ENCODE results near the gene NTMT1. TPM values are rescaled to one million over a fixed set of nuclear protein-coding genes. Genes with fewer than 3 reads are reported as not detected.
"Not testable (repeated sequence)": the region's sequence is repeated elsewhere in the genome, so short reads cannot be mapped to it uniquely, and the experiment has no call there.

Gene NTMT1
- total RNA-seq, 3 donors from 2014 or later: 22.0 to 32.0 (median 26.2) TPM

DNA sequence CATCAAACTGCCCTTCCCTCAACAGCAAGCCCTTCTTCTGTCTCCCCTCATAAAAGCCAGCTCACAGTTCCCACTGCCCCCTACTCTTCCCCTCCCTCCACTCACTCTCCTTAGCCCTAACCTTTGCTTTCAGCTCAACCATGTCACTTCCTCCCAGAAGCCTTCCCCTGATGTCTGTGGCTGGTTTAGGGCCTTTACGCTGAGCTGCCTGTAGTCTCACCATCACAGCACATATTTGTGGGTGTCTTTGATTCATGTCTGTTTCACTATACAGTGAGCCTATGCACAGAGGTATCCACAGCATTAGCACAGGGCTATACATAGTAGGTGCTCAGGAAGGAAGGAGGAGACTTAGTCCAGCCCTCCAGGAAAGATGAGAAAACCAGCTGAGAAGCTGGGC, 39.7 kb upstream of the NTMT1 start:
- Histone ChIP-seq H3K4me1 (ENCODE audit: low read depth) (peaks cover 3% of the 10 kb centered on the region), H3K36me3 (ENCODE audit: low read depth) (no peaks in the 10 kb centered on the region), H3K4me3 (no peak overlapping the region), H3K9me3 (no peaks in the 10 kb centered on the region)
- intact Hi-C loops (cut with DNase I, micrococcal nuclease): no loop called here
- ATAC-seq (no peak), DNase-seq (no peak)
- TF ChIP-seq, protein P1, sequence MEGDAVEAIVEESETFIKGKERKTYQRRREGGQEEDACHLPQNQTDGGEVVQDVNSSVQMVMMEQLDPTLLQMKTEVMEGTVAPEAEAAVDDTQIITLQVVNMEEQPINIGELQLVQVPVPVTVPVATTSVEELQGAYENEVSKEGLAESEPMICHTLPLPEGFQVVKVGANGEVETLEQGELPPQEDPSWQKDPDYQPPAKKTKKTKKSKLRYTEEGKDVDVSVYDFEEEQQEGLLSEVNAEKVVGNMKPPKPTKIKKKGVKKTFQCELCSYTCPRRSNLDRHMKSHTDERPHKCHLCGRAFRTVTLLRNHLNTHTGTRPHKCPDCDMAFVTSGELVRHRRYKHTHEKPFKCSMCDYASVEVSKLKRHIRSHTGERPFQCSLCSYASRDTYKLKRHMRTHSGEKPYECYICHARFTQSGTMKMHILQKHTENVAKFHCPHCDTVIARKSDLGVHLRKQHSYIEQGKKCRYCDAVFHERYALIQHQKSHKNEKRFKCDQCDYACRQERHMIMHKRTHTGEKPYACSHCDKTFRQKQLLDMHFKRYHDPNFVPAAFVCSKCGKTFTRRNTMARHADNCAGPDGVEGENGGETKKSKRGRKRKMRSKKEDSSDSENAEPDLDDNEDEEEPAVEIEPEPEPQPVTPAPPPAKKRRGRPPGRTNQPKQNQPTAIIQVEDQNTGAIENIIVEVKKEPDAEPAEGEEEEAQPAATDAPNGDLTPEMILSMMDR (IDR thresholded peaks at IDR 0.05): no peak

DNA sequence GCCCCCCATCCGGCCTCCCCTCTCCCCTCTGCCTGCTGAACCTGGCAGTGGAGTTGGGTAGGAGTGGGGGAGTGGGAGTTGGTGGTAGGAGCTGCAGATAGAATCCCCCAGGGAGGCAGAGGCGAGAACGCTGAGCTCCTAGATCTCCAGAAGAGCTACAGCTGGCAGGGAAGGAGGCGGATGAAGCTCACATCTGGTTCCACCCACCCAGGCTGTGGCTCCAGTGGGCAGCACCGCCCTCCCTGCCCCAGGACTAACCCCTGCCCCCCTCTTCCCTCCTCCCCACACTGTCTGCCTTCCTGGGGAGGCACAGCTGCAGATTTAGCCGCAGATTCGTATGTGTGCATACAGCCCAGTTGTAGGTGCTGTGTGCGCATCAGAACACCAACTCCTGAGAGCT, 39.3 kb upstream of the NTMT1 start:
- Histone ChIP-seq H3K9me3 (no peaks in the 10 kb centered on the region), H3K36me3 (ENCODE audit: low read depth) (no peaks in the 10 kb centered on the region), H3K4me1 (ENCODE audit: low read depth) (peaks cover 3% of the 10 kb centered on the region), H3K4me3 (no peak overlapping the region)
- DNase-seq: no peak
- TF ChIP-seq, protein P1 (IDR thresholded peaks at IDR 0.05): no peak
- peak; percentile 13 for ATAC-seq
- intact Hi-C loops (cut with DNase I, micrococcal nuclease): no loop called here

DNA sequence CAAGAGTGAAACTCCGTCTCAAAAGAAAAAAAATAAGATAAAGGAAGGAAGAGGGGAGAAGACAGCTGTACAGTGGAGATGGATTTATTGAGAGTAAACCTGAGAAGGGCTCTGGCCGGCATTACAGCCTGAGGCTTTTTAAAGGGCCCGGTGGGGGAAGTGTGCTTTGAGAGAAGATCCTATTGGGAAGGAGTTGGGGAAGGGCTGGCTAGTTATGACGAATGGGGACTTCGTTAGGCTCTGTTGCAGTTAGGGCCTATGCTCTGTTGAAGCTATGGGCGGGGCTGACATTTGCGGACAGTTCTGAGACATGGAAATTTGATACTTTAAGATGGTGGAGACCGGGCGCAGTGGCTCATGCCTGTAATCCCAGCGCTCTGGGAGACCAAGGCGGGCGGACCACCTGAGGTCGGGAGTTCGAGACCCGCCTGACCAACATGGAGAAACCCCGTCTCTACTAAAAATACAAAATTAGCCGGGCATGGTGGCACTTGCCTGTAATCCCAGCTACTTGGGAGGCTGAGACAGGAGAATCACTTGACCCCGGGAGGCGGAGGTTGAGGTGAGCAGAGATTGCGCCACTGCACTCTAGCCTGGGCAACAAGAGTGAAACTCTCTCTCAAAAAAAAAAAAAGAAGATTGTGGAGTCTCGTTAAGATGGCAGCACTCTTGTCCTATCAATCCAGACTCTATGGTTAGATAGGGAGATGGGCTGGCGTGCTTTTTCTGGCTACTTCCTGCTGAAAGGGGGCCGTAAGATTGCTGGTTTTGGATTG, 38.3 kb upstream of the NTMT1 start:
- intact Hi-C loops (cut with DNase I, micrococcal nuclease): no loop called here

DNA sequence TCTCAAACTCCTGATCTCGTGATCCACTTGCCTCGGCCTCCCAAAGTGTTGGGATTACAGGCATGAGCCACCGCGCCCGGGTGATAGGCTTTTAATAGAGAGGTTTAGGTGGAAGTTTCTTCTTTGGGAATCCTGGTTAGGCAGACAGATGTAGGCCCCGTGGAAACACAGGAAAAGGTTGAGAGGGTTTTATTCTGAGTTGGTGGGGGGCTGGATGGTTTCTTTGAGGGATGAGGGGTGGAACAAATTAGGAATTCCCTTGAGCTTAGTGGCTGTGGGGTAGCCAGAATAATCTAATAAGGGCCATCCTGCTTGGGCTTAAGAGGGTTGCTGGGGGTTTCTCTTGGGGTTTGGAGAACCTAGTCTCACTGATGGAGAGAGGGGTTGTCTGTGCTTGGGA, 35.5 kb upstream of the NTMT1 start:
- Histone ChIP-seq H3K4me3 (no peak overlapping the region), H3K9me3 (no peaks in the 10 kb centered on the region), H3K36me3 (ENCODE audit: low read depth) (no peaks in the 10 kb centered on the region), H3K4me1 (ENCODE audit: low read depth) (peaks cover 3% of the 10 kb centered on the region)
- TF ChIP-seq, protein P1 (IDR thresholded peaks at IDR 0.05): no peak
- DNase-seq (no peak), ATAC-seq (no peak)
- intact Hi-C loops (cut with DNase I, micrococcal nuclease): no loop called here

More for the DNA sequence above, 38.3 kb upstream of the NTMT1 start:
- ATAC-seq (no peak), DNase-seq (peak in 1 of 3 donors; percentile 20)
- Histone ChIP-seq H3K4me3 (no peak overlapping the region), H3K36me3 (ENCODE audit: low read depth) (no peaks in the 10 kb centered on the region), H3K4me1 (ENCODE audit: low read depth) (peaks cover 3% of the 10 kb centered on the region), H3K9me3 (no peaks in the 10 kb centered on the region)
- TF ChIP-seq, protein P1 (IDR thresholded peaks at IDR 0.05): no peak

DNA sequence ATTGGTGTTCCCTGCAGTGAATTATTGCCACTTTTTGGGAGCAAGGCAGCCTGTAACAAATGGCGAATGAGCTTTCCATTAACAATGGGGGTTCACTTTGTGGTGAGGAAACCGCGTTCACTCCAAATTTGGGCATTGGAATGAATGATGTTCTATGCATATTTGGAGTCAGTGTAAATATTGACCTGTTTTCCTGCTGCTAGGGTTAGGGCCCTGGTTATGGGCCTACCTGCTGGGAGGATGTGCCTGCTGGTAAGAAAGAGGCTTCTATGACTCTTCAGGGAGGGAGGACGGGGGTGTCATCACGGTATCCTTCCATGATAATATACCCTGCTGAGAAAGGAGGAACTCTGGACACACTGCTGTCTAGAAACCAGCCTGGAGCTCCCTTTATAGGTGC, 34.0 kb upstream of the NTMT1 start:
- intact Hi-C loops (cut with DNase I, micrococcal nuclease): no loop called here
- H3K4me3 ChIP-seq: no peak overlapping the region
- ATAC-seq (no peak), DNase-seq (no peak)
- H3K9me3 ChIP-seq: no peaks in the 10 kb centered on the region
- no peaks in the 10 kb centered on the region for H3K36me3 ChIP-seq (ENCODE audit: low read depth)
- TF ChIP-seq, protein P1 (IDR thresholded peaks at IDR 0.05): no peak
- peaks cover 3% of the 10 kb centered on the region for H3K4me1 ChIP-seq (ENCODE audit: low read depth)

DNA sequence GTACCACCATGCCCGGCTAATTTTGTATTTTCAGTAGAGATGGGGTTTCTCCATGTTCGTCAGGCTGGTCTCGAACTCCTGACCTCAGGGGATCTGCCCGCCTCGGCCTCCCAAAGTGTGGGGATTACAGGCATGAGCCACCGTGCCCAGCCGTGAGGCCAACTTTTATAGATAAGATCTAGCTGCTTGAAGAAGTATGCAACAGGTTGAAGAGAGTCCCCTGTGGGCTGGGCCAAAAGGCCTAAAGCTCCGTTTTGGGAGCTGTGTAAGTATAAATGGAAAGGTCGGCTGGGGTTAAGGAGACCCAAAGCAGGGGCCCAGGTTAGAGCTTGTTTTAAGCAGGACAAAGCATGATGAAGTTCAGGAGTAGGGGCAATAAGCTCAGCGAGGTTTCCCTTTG, 33.2 kb upstream of the NTMT1 start:
- intact Hi-C loops (cut with DNase I, micrococcal nuclease); H3K4me3 ChIP-seq; DNase-seq; ATAC-seq; H3K4me1 ChIP-seq (ENCODE audit: low read depth); H3K36me3 ChIP-seq (ENCODE audit: low read depth); H3K9me3 ChIP-seq: not testable (repeated sequence)

Data from mucosa of descending colon (tissue), 3 donors.